ENCODE measurements around the gene PLEKHG7.

- TF ChIP-seq POLR2A (IDR thresholded peaks at IDR 0.05) (no peak), CTCF (IDR thresholded peaks at IDR 0.05) (peak in 2 of 6 experiments; percentile 22 to 33)
These were observed 14.4 kb downstream of the PLEKHG7 start for GRCh38 chr12:92717202-92717601.

Data from Peyer's patch (tissue), 4 donors.